Neural progenitor cell (in vitro differentiated cells): ENCODE data around the gene TPGS2. TPM values are rescaled to one million over a fixed set of nuclear protein-coding genes. Genes with fewer than 3 reads are reported as not detected.

Experiments used
- DNase-seq: peaks from one replicate; pipeline ENCODE4 v3.0.0-alpha.2; 2016; ENCODE audit warnings: low spot score
- H2AFZ ChIP-seq: fragments of 200-600 bp; sonication (generic); replicated peaks from 2 replicates; pipeline ENCODE4 v1.6.1; 2016; ENCODE audit warnings: antibody characterized with exemption
- H3F3A ChIP-seq: fragments of 200-600 bp; sonication (generic); 2 replicates; pipeline ENCODE4 v1.6.1; 2016; ENCODE audit warnings: antibody characterized with exemption, low read depth
- H3K27ac ChIP-seq: fragments of 200-600 bp; sonication (generic); 2 replicates; pipeline ENCODE4 v1.5.1; 2016; ENCODE audit warnings: mild to moderate bottlenecking
- H3K27me3 ChIP-seq: fragments of 200-600 bp; sonication (generic); 2 replicates; pipeline ENCODE4 v1.6.1; 2016; ENCODE audit warnings: mild to moderate bottlenecking, moderate library complexity
- H3K36me3 ChIP-seq: fragments of 200-600 bp; sonication (generic); 2 replicates; pipeline ENCODE4 v1.5.1; 2016
- H3K4me1 ChIP-seq: fragments of 200-600 bp; sonication (generic); 2 replicates; pipeline ENCODE4 v1.6.1; 2016; ENCODE audit warnings: mixed run types
- H3K4me2 ChIP-seq: fragments of 200-600 bp; sonication (generic); 2 replicates; pipeline ENCODE4 v1.6.1; 2016
- H3K4me3 ChIP-seq: fragments of 200-600 bp; sonication (generic); 2 replicates; pipeline ENCODE4 v1.5.1; 2016
- H3K79me2 ChIP-seq: fragments of 200-600 bp; sonication (generic); 2 replicates; pipeline ENCODE4 v1.6.1; 2016; ENCODE audit warnings: low read depth
- H3K9ac ChIP-seq: fragments of 200-600 bp; sonication (generic); 2 replicates; pipeline ENCODE4 v1.6.1; 2016
- H3K9me3 ChIP-seq: fragments of 200-600 bp; sonication (generic); 2 replicates; pipeline ENCODE4 v1.5.1; 2016; ENCODE audit warnings: low read depth
- H4K20me1 ChIP-seq: fragments of 200-600 bp; sonication (generic); 2 replicates; pipeline ENCODE4 v1.6.1; 2016; ENCODE audit warnings: low read depth
- H3K27ac Mint-ChIP-seq: 3 replicates; pipeline ENCODE4 v1.8.0; 2021; ENCODE audit warnings: mixed read lengths
- H3K27me3 Mint-ChIP-seq: 2 replicates; pipeline ENCODE4 v1.8.0; 2022; ENCODE audit warnings: low read depth, mild to moderate bottlenecking, inconsistent platforms, moderate library complexity, mixed read lengths; ENCODE audit not compliant: insufficient read depth
- H3K36me3 Mint-ChIP-seq: 3 replicates; pipeline ENCODE4 v1.8.0; 2021; ENCODE audit warnings: mixed read lengths
- H3K4me1 Mint-ChIP-seq: 3 replicates; pipeline ENCODE4 v1.8.0; 2021; ENCODE audit warnings: mixed read lengths
- H3K4me3 Mint-ChIP-seq: 3 replicates; pipeline ENCODE4 v1.8.0; 2021; ENCODE audit warnings: mild to moderate bottlenecking, moderate library complexity, mixed read lengths
- H3K9me3 Mint-ChIP-seq: 3 replicates; pipeline ENCODE4 v1.8.0; 2020; ENCODE audit warnings: mixed read lengths
- EZH2 ChIP-seq: fragments of 200-600 bp; sonication (generic); IDR thresholded peaks from 2 replicates; pipeline ENCODE4 v1.6.1; 2017; ENCODE audit warnings: antibody characterized with exemption, mild to moderate bottlenecking, moderate library complexity
- EZH2phosphoT487 ChIP-seq: fragments of 200-600 bp; sonication (generic); IDR thresholded peaks from 2 replicates; pipeline ENCODE4 v1.6.1; 2017; ENCODE audit warnings: antibody characterized with exemption
- total RNA-seq: library from RNA; depleted of rRNA; stranded (reverse); fragments of >200 nt; gene quantifications from 2 replicates; pipeline ENCODE4 v1.2.3, GENCODE V29; 2015; ENCODE audit warnings: low replicate concordance
- TF ChIP-seq, protein P1 (sequence below): fragments of 200-600 bp; sonication (generic); IDR thresholded peaks from 2 replicates; pipeline ENCODE4 v1.5.1; 2017; ENCODE audit warnings: antibody characterized with exemption, mild to moderate bottlenecking

Gene TPGS2
- total RNA-seq, 1 donor from 2014 or later: 301 TPM

DNA sequence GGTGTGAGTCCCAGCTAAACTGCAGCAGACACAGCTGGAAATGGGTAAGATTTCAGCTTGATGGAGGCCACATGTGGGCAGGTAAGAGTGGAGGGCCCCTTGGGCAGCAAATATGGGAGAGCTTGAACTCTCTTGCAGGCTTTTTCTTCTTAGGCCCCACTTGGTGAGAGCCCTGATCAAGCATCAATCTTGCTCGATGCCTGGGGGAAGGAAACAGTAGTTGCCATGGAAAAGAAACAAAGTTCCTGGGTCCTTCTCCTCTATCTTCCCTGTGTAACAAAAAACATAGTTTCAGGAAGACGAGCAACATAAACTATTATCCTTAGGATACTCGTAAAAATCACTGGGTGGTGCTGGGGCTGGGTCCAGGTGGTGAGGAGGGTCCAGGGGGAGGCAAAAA, 43.0 kb upstream of the TPGS2 start:
- H3K4me3 Mint-ChIP-seq: no peak overlapping the region
- TF ChIP-seq EZH2phosphoT487 (no peak), EZH2 (no peak)
- TF ChIP-seq, protein P1, sequence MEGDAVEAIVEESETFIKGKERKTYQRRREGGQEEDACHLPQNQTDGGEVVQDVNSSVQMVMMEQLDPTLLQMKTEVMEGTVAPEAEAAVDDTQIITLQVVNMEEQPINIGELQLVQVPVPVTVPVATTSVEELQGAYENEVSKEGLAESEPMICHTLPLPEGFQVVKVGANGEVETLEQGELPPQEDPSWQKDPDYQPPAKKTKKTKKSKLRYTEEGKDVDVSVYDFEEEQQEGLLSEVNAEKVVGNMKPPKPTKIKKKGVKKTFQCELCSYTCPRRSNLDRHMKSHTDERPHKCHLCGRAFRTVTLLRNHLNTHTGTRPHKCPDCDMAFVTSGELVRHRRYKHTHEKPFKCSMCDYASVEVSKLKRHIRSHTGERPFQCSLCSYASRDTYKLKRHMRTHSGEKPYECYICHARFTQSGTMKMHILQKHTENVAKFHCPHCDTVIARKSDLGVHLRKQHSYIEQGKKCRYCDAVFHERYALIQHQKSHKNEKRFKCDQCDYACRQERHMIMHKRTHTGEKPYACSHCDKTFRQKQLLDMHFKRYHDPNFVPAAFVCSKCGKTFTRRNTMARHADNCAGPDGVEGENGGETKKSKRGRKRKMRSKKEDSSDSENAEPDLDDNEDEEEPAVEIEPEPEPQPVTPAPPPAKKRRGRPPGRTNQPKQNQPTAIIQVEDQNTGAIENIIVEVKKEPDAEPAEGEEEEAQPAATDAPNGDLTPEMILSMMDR: no peak
- H3K4me3 ChIP-seq: no peak overlapping the region
- H3K27me3 Mint-ChIP-seq: no peaks in the 10 kb centered on the region
- H3K4me2 ChIP-seq: no peak overlapping the region
- no peak overlapping the region for H2AFZ ChIP-seq
- H3K4me1 ChIP-seq: no peaks in the 10 kb centered on the region
- no peak overlapping the region for H3K9ac ChIP-seq
- no peak overlapping the region for H3K27ac Mint-ChIP-seq
- peaks cover 25% of the 10 kb centered on the region for H3K36me3 Mint-ChIP-seq
- H3K4me1 Mint-ChIP-seq: peaks cover 18% of the 10 kb centered on the region
- no peaks in the 10 kb centered on the region for H4K20me1 ChIP-seq
- no peaks in the 10 kb centered on the region for H3K27me3 ChIP-seq
- peaks cover 21% of the 10 kb centered on the region for H3K9me3 Mint-ChIP-seq
- H3K27ac ChIP-seq: no peak overlapping the region
- no peaks in the 10 kb centered on the region for H3F3A ChIP-seq
- H3K9me3 ChIP-seq: no peaks in the 10 kb centered on the region
- H3K36me3 ChIP-seq: no peaks in the 10 kb centered on the region
- H3K79me2 ChIP-seq: no peaks in the 10 kb centered on the region
- no peak for DNase-seq

DNA sequence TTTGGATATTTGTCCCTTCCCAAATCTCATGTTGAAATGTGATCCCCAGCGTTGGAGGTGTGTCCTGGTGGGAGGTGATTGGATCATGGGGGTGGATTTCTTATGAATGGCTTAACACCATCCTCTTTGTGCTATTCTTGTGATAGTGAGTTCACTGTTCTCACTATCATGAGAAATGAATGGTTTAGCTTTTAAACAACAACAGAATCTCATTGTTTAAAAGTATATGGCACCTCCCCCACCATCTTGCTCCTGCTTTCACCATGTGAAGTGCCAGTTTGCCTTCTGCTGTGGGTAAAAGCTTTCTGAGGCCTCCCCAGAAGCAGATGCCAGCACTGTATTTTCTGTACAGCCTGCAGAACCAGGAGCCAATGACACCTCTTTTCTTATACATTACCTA, 38.3 kb upstream of the TPGS2 start:
- no peaks in the 10 kb centered on the region for H3K9me3 Mint-ChIP-seq
- H3F3A ChIP-seq: no peaks in the 10 kb centered on the region

DNA sequence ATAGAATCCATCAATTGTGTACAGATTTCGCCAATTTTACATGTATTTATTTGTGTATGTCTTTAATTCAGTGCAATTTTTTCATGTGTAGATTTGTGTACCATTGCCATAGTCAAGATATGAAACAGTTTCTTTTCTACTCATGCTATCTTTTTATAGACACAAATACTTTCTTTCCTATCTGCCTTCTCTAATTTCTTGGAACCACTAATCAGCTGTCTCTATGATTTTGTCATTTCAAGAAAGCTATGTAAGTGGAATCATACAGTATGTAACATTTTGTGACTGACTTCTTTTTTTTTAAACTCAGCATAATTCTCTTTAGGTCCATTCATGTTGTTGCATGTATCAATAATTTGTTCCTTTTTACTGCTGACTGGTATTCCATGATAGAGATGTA, 33.4 kb upstream of the TPGS2 start:
- no peak overlapping the region for H3K27ac ChIP-seq
- Mint-ChIP-seq H3K27ac (no peak overlapping the region), H3K36me3 (no peaks in the 10 kb centered on the region), H3K4me3 (no peak overlapping the region), H3K27me3 (no peaks in the 10 kb centered on the region), H3K4me1 (no peaks in the 10 kb centered on the region), H3K9me3 (no peaks in the 10 kb centered on the region)
- no peak overlapping the region for H3K4me2 ChIP-seq
- H2AFZ ChIP-seq: no peak overlapping the region
- no peaks in the 10 kb centered on the region for H3K79me2 ChIP-seq
- TF ChIP-seq, protein P1: no peak
- TF ChIP-seq EZH2phosphoT487 (no peak), EZH2 (no peak)
- DNase-seq: no peak
- no peaks in the 10 kb centered on the region for H3K9me3 ChIP-seq
- no peak overlapping the region for H3K9ac ChIP-seq
- no peaks in the 10 kb centered on the region for H4K20me1 ChIP-seq
- no peaks in the 10 kb centered on the region for H3F3A ChIP-seq
- no peaks in the 10 kb centered on the region for H3K36me3 ChIP-seq
- H3K4me3 ChIP-seq: no peak overlapping the region
- H3K4me1 ChIP-seq: no peaks in the 10 kb centered on the region
- H3K27me3 ChIP-seq: no peaks in the 10 kb centered on the region

More for the DNA sequence above, 38.3 kb upstream of the TPGS2 start:
- H3K27ac Mint-ChIP-seq: no peak overlapping the region
- H3K36me3 Mint-ChIP-seq: peaks cover 3% of the 10 kb centered on the region
- H3K36me3 ChIP-seq: no peaks in the 10 kb centered on the region
- no peak overlapping the region for H2AFZ ChIP-seq
- H3K4me3 Mint-ChIP-seq: no peak overlapping the region
- no peak for TF ChIP-seq EZH2phosphoT487
- DNase-seq: no peak
- no peaks in the 10 kb centered on the region for H3K27me3 ChIP-seq
- H3K4me1 ChIP-seq: no peaks in the 10 kb centered on the region
- no peak overlapping the region for H3K4me3 ChIP-seq
- no peak overlapping the region for H3K4me2 ChIP-seq
- H4K20me1 ChIP-seq: no peaks in the 10 kb centered on the region
- H3K27me3 Mint-ChIP-seq: no peaks in the 10 kb centered on the region
- H3K9me3 ChIP-seq: no peaks in the 10 kb centered on the region
- H3K79me2 ChIP-seq: no peaks in the 10 kb centered on the region
- peaks cover 6% of the 10 kb centered on the region for H3K4me1 Mint-ChIP-seq
- H3K9ac ChIP-seq: no peak overlapping the region
- H3K27ac ChIP-seq: no peak overlapping the region

DNA sequence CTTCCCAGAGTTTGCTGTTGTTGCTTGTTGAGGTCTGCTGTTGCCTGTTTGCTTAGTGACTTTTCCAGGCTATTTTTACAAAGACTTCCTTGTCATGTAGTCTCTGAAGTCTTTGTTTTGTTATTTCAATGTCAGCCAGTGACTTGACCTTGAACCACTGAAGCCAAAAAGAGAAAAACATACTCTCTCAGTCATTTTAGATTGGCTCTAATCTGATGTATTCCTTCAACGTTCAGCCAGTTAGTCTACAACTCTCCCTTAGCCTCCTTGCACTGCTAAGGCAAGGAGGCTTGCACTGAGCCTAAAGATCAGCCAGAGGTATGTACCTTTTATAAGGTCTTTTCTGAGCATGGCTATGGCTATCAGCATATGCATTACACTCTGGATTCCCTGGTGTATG, 28.0 kb upstream of the TPGS2 start:
- H3K36me3 Mint-ChIP-seq: peaks cover 8% of the 10 kb centered on the region
- Histone ChIP-seq H3K4me3 (no peak overlapping the region), H3K9me3 (no peaks in the 10 kb centered on the region), H3K36me3 (no peaks in the 10 kb centered on the region), H3K27ac (no peak overlapping the region), H3K9ac (no peak overlapping the region), H3F3A (no peaks in the 10 kb centered on the region), H3K27me3 (no peaks in the 10 kb centered on the region), H4K20me1 (no peaks in the 10 kb centered on the region), H3K4me1 (no peaks in the 10 kb centered on the region), H3K4me2 (no peak overlapping the region), H2AFZ (no peak overlapping the region), H3K79me2 (no peaks in the 10 kb centered on the region)
- H3K27me3 Mint-ChIP-seq: no peaks in the 10 kb centered on the region
- H3K4me1 Mint-ChIP-seq: no peaks in the 10 kb centered on the region
- no peak for DNase-seq
- H3K9me3 Mint-ChIP-seq: peaks cover 10% of the 10 kb centered on the region
- no peak overlapping the region for H3K4me3 Mint-ChIP-seq
- H3K27ac Mint-ChIP-seq: no peak overlapping the region
- TF ChIP-seq, protein P1: no peak
- TF ChIP-seq EZH2phosphoT487 (no peak), EZH2 (no peak)
